Measurements from ENCODE around the gene DUOX1. TPM values are rescaled to one million over a fixed set of nuclear protein-coding genes. Genes with fewer than 3 reads are reported as not detected.

DUOX1 gene
- total and polyA plus RNA-seq, 9 of the 15 experiments (the other 6 are each of a cell fraction or from before 2014, with no cell fraction given): 0.01 to 0.22 (median 0.01) TPM; not detected in 6

DNA sequence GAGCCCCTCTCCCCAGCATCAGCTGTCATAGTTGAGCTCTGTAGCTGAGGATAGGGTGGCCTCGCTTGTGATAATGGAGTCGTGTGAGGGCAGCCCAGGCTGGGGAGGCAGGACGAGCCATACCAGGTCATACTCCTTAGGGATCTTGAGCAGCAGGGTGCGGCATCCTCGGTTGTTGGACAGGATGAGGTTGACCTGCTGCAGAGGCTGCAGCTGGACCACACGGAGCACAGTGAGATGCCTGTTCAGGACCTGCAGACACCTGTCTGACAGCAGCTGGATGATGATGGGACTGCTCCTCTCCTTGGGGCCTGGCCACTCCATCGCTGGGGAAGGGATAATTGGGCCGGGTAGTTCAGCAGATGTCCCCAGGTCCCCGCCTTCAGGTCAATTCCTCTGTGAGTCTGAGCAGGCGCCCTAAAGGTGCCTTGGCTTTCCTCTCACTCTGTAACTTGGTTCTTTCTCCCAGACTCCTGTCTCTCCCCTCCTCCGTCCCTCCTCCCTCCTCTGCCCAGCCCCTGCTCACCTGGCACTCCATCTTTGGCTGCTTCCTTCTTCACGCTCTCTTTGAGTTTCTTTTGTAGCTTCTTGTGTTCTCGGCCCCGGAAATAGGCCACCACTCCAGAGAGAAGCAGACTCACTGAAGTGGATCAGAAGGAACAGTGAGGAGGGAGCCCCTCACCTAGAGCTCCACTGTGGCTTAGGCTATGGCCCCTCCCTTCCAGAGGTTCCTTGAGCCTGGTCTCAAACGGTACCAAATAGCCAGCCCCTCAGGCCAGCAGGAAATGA lies 23.6 kb upstream of the DUOX1 start:
- in situ Hi-C loops (cut with MboI): loop anchor here (25.0 kb wide), 1 partner anchor 144 kb away; the partner anchor contains the start of gene TERB2
- TF ChIP-seq MECOM (CRISPR knock-in tag; IDR thresholded peaks at IDR 0.05): no peak
- TF ChIP-seq, protein P1, sequence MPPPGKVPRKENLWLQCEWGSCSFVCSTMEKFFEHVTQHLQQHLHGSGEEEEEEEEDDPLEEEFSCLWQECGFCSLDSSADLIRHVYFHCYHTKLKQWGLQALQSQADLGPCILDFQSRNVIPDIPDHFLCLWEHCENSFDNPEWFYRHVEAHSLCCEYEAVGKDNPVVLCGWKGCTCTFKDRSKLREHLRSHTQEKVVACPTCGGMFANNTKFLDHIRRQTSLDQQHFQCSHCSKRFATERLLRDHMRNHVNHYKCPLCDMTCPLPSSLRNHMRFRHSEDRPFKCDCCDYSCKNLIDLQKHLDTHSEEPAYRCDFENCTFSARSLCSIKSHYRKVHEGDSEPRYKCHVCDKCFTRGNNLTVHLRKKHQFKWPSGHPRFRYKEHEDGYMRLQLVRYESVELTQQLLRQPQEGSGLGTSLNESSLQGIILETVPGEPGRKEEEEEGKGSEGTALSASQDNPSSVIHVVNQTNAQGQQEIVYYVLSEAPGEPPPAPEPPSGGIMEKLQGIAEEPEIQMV (tag; conservative IDR thresholded peaks at IDR 0.05; ENCODE audit: low read depth): no peak
- TF ChIP-seq, protein P2, sequence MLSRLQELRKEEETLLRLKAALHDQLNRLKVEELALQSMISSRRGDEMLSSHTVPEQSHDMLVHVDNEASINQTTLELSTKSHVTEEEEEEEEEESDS (CRISPR knock-in tag; IDR thresholded peaks at IDR 0.05): no peak
- no peak for TF ChIP-seq ZNF695 (CRISPR knock-in tag; IDR thresholded peaks at IDR 0.05)
- no peak for TF ChIP-seq ZNF561 (CRISPR knock-in tag; conservative IDR thresholded peaks at IDR 0.05)
- no peak for TF ChIP-seq BHLHE40 (IDR thresholded peaks at IDR 0.05; ENCODE audit: low read length)
- no peak for TF ChIP-seq KLF6 (CRISPR knock-in tag; IDR thresholded peaks at IDR 0.05; ENCODE audit: borderline replicate concordance)
- TF ChIP-seq NCOR1 (IDR thresholded peaks at IDR 0.05): no peak
- no peak for TF ChIP-seq ZNF146 (CRISPR knock-in tag; IDR thresholded peaks at IDR 0.05; ENCODE audit: unreplicated experiment)
- no peak for FAIRE-seq

More for the DNA sequence above, 23.6 kb upstream of the DUOX1 start:
- H3K27ac ChIP-seq (ENCODE audit: extremely low read depth, low read depth, low read length): no peak overlapping the region
- H3K79me2 ChIP-seq (ENCODE audit: control insufficient read depth, insufficient read depth, low read length): no peaks in the 10 kb centered on the region
- no peak overlapping the region for H2AFZ ChIP-seq (ENCODE audit: low read depth, low read length)
- no peak overlapping the region for H3K4me2 ChIP-seq (ENCODE audit: insufficient read depth, low read length)
- ATAC-seq: no peak; the same call in 2 of the 3 replicates
- CTCF ChIA-PET (ENCODE audit: low intra/inter-chr PET ratio): no interaction called here
- no peaks in the 10 kb centered on the region for H3K9me3 ChIP-seq (replicated peaks; ENCODE audit: control insufficient read depth, insufficient read depth, low read depth, low read length)
- no peak overlapping the region for H3K9ac ChIP-seq (ENCODE audit: insufficient read depth in 1 of 2, low read depth in 2 of 2, low read length in 2 of 2)
- no peaks in the 10 kb centered on the region for H3K36me3 ChIP-seq (ENCODE audit: control insufficient read depth, insufficient read depth, low read length)
- POLR2A ChIA-PET: interaction anchor here (1.2 to 2.1 kb wide), 3 partner anchors 12 to 25 kb away, joined by 3 to 6 read pairs (median 4); no protein-coding TSS in a partner anchor
- intact Hi-C loops (cut with micrococcal nuclease): no loop called here
- no peak overlapping the region for H3K4me3 ChIP-seq
- no peak for DNase-seq (ENCODE audit: extremely low read depth in 1 of 4, low spot score in 3 of 4)
- peaks cover 9 to 34% of the 10 kb centered on the region in 2 experiments; a peak in 4 of 5 replicates for H3K27me3 ChIP-seq (ENCODE audit: control insufficient read depth in 2 of 2, insufficient read depth in 2 of 2, low read length in 2 of 2)
- H3K9me1 ChIP-seq (ENCODE audit: control insufficient read depth, insufficient read depth, low read length): no peaks in the 10 kb centered on the region
- BruUV-seq (replicated peaks): no TSS peak
- peaks cover 11% of the 10 kb centered on the region; the same call in 1 of the 2 replicates for H4K20me1 ChIP-seq (replicated peaks; ENCODE audit: control insufficient read depth, insufficient read depth, low read length)
- no peaks in the 10 kb centered on the region; a peak in 2 of 5 replicates for H3K4me1 ChIP-seq (replicated peaks in 1 of 2; ENCODE audit: control insufficient read depth in 2 of 2, insufficient read depth in 2 of 2, low read length in 2 of 2)
- WGBS (ENCODE audit: insufficient coverage, low coverage, missing lambda C conversion rate): 5% methylated on average over 15 of the region's 15 CpGs
